ENCODE data around the gene ZNF236. TPM values are rescaled to one million over a fixed set of nuclear protein-coding genes. Genes with fewer than 3 reads are reported as not detected.

The ZNF236 gene
- total RNA-seq, 2 experiments from 2014 or later, result 18.2 to 24.3 TPM

DNA sequence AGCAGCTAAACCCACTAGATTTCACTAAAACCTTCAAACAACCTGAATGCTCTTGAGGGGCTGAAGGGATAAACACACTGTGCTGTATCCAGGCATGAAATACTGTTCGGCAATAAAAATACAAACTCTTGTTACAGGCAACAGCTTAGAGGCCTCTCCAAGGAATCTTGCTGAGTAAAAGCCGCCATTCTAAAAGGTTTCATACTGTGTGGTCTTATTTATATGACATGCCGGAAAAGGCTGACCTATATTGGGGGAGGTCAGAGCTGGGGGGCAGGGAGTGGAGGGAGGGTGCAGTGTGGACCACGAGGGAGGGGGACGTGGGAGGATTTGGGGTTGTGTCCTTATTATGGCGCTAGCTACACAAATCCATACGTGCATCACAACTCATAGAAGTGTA, 174.1 kb downstream of the ZNF236 start:
- ChIA-PET CTCF (interaction anchor here (0.6 to 4.0 kb wide), 3 partner anchors 13 to 215 kb away, joined by 3 to 27 read pairs (median 4); no protein-coding TSS in a partner anchor), POLR2A (no interaction called here)
- Mint-ChIP-seq H3K36me3 (ENCODE audit: low read depth) (no peaks in the 10 kb centered on the region), H3K27ac (no peak overlapping the region), H3K4me1 (ENCODE audit: low read depth) (peaks cover 16% of the 10 kb centered on the region), H3K4me3 (no peak overlapping the region), H3K9me3 (ENCODE audit: insufficient read depth) (no peaks in the 10 kb centered on the region), H3K27me3 (ENCODE audit: low read depth) (peaks cover 18% of the 10 kb centered on the region)
- ATAC-seq, result no peak
- DNase-seq, result no peak

DNA sequence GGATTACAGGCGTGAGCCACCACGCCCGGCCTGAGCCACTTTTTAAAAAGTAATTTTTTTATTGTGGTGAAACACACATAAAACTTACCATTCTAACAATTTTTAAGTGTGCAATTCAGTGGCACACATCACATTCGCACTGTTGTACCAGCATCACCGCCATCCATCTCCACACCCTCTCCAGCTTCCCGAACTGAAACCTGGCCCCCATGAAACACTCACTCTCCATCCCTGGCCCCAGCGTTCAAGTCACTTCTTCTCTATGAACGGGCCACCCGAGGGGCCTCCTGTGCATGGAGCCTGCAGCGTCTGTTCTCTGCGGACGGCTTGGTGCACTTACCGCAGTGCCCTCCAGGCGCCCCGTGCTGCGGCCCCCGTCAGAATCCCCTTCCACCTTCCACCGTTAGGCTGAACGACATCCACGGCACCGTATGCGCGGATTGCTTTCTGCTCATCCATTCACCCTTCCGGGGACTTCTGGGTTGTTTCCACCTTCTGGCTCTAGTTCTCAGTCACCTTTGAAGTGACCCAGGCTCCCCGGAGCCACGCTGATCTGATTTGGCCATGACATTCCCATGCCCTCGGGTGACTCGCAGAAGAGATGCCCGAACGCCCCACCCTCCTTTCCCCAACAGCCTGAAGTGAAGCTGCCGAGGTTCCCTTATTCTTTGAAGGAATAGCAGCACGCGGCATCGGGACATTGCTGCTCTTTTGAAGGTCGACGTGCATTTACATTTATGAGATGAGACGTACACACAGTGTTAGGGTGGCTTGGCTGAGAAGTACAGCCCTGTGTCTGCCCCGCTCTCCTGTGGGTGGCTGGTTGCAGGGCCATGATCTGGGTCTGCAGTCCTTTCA, 175.8 kb downstream of the ZNF236 start:
- DNase-seq (no peak), ATAC-seq (no peak)
- Mint-ChIP-seq H3K4me3 (no peak overlapping the region), H3K9me3 (ENCODE audit: insufficient read depth) (no peaks in the 10 kb centered on the region), H3K36me3 (ENCODE audit: low read depth) (no peaks in the 10 kb centered on the region), H3K27ac (no peak overlapping the region), H3K4me1 (ENCODE audit: low read depth) (peaks cover 18% of the 10 kb centered on the region), H3K27me3 (ENCODE audit: low read depth) (peaks cover 18% of the 10 kb centered on the region)
- CTCF ChIA-PET, result interaction anchor here (1.1 to 7.8 kb wide), 4 partner anchors 14 to 213 kb away, joined by 3 to 78 read pairs (median 18); no protein-coding TSS in a partner anchor
- POLR2A ChIA-PET, result no interaction called here

DNA sequence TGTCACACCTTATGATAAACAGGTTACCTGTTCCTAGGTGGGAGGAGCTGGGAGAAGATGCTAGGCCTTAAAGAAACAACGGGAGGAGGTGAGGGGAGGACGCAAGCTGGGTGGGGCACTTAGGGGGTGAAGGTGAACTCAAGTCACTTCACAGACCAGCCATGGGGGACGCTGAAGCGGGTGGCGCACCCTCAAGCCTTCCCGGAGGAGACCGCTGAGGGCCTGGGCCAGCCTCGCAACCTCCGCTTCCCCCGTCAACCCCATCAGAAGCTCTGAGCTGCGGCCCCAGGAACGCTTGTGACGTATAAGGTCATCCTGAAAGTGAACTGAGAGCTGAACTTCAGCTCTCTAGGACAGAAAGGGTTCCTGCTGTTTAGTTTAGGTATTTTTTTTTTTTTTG, 176.7 kb downstream of the ZNF236 start:
- no peaks in the 10 kb centered on the region for H3K9me3 Mint-ChIP-seq (ENCODE audit: insufficient read depth)
- POLR2A ChIA-PET, result no interaction called here
- H3K27me3 Mint-ChIP-seq (ENCODE audit: low read depth), result peaks cover 14% of the 10 kb centered on the region

DNA sequence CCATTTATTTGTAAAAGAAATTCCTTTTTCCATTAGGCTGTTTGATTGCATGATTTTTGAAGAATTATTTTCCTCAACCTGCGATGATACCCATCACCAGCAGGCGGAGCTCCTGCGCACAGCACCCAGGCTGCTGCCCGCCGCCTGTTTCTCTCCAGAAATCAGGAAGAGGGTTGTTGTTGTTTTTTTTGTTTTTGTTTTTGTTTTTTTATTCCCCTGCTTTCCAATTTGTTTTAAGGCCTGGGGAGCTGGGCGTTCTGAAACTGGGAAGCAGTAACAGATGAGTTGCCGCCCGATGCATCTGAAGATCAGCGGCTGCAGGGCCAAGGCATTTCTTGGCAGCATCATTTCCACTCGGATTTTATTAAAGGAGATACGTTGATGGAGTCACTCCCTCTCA, 178.2 kb downstream of the ZNF236 start:
- ATAC-seq (no peak), DNase-seq (peak; percentile 55)
- CTCF ChIA-PET, result interaction anchor here (0.6 to 7.8 kb wide), 46 partner anchors 10 to 650 kb away, joined by 3 to 78 read pairs (median 5); partner anchors contain the start of gene MBP
- Mint-ChIP-seq H3K27me3 (ENCODE audit: low read depth) (peaks cover 6% of the 10 kb centered on the region), H3K4me1 (ENCODE audit: low read depth) (peaks cover 40% of the 10 kb centered on the region), H3K27ac (no peak overlapping the region), H3K9me3 (ENCODE audit: insufficient read depth) (no peaks in the 10 kb centered on the region), H3K36me3 (ENCODE audit: low read depth) (peaks cover 3% of the 10 kb centered on the region), H3K4me3 (no peak overlapping the region)
- POLR2A ChIA-PET, result interaction anchor here (0.6 to 1.5 kb wide), 5 partner anchors 14 to 279 kb away, joined by 3 to 6 read pairs (median 3); no protein-coding TSS in a partner anchor

More for the DNA sequence above, 176.7 kb downstream of the ZNF236 start:
- DNase-seq (no peak), ATAC-seq (no peak)
- Mint-ChIP-seq H3K36me3 (ENCODE audit: low read depth) (no peaks in the 10 kb centered on the region), H3K4me1 (ENCODE audit: low read depth) (peaks cover 27% of the 10 kb centered on the region), H3K27ac (no peak overlapping the region), H3K4me3 (no peak overlapping the region)
- CTCF ChIA-PET, result interaction anchor here (1.1 to 7.8 kb wide), 11 partner anchors 12 to 651 kb away, joined by 3 to 78 read pairs (median 21); partner anchors contain the start of gene MBP

DNA sequence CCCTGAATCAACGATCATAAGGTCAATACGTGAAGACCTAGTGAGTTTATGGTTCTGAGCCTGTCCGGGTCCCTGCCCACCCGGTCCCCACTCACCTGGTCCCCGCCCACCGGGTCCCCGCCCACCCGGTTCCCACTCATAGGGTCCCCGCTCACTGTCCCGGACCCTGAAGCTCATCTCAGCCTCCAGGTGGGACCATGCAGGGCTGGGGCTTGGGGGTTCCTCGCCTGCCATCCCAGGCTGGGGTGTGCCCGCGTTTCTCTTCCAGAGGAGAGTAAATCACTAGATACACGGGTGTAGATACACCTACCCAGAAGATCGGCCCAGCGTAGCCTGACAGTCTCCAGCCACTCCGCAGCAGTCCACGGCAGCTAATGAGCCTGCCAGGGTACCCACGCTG, 178.7 kb downstream of the ZNF236 start:
- H3K27ac Mint-ChIP-seq, result no peak overlapping the region
- no peak for ATAC-seq
- ChIA-PET CTCF (interaction anchor here (0.6 to 7.8 kb wide), 39 partner anchors 10 to 211 kb away, joined by 3 to 78 read pairs (median 6); partner anchors contain the start of gene MBP), POLR2A (interaction anchor here (0.6 to 1.5 kb wide), 5 partner anchors 14 to 280 kb away, joined by 3 to 6 read pairs (median 3); no protein-coding TSS in a partner anchor)
- peaks cover under 1% of the 10 kb centered on the region for H3K27me3 Mint-ChIP-seq (ENCODE audit: low read depth)
- peaks cover 3% of the 10 kb centered on the region for H3K36me3 Mint-ChIP-seq (ENCODE audit: low read depth)
- H3K4me3 Mint-ChIP-seq, result no peak overlapping the region
- H3K9me3 Mint-ChIP-seq (ENCODE audit: insufficient read depth), result no peaks in the 10 kb centered on the region
- H3K4me1 Mint-ChIP-seq (ENCODE audit: low read depth), result peaks cover 41% of the 10 kb centered on the region
- no peak for DNase-seq

DNA sequence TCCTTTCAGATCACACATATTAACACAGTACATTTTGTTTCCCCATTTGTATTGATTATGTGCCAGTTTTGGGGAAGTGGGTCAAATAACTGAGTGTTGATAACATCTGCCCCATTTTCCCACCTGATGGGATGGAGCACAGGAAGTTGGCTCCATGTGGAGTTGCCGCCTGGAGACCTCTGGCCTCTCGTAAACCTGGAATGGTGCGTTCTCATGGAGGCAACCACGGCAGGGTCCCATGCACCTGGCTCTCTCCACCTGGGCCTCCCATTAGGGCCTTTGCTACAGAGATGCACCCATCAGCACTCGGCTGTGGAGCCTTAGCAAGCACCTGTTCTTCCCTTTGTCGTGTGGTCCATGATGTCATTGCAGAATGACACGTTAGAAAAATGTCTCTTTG, 179.6 kb downstream of the ZNF236 start:
- H3K27ac Mint-ChIP-seq, result no peak overlapping the region
- H3K36me3 Mint-ChIP-seq (ENCODE audit: low read depth), result peaks cover 7% of the 10 kb centered on the region
- peaks cover 44% of the 10 kb centered on the region for H3K4me1 Mint-ChIP-seq (ENCODE audit: low read depth)
- POLR2A ChIA-PET, result no interaction called here
- no peak overlapping the region for H3K4me3 Mint-ChIP-seq
- CTCF ChIA-PET, result interaction anchor here (1.8 to 7.8 kb wide), 4 partner anchors 18 to 210 kb away, joined by 5 to 78 read pairs (median 28); no protein-coding TSS in a partner anchor
- ATAC-seq, result no peak
- no peak for DNase-seq
- no peaks in the 10 kb centered on the region for H3K9me3 Mint-ChIP-seq (ENCODE audit: insufficient read depth)
- H3K27me3 Mint-ChIP-seq (ENCODE audit: low read depth), result no peaks in the 10 kb centered on the region

DNA sequence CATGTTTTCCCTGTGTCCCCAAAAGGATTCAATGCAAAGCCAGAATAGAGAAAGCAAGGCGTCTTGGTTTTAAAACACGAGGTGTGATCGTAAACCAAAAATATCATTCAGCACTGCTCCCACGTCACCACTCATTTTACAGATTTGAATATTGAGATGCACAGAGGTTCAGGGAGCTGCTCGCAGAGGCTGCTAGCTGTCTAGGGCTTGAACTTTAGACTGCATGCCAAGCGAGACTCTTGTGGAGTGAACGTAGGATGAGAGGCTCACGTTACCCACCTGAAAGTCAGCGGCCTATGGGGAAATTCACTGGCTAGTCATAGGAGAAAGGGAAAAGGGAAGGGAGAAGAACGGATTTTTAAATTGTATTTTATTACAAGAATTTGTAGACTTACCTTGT, 180.1 kb downstream of the ZNF236 start:
- CTCF ChIA-PET, result interaction anchor here (1.8 to 7.8 kb wide), 5 partner anchors 11 to 209 kb away, joined by 5 to 78 read pairs (median 6); no protein-coding TSS in a partner anchor
- DNase-seq, result no peak
- Mint-ChIP-seq H3K27me3 (ENCODE audit: low read depth) (no peaks in the 10 kb centered on the region), H3K27ac (no peak overlapping the region), H3K36me3 (ENCODE audit: low read depth) (peaks cover 9% of the 10 kb centered on the region), H3K4me1 (ENCODE audit: low read depth) (peaks cover 46% of the 10 kb centered on the region), H3K4me3 (no peak overlapping the region), H3K9me3 (ENCODE audit: insufficient read depth) (no peaks in the 10 kb centered on the region)
- POLR2A ChIA-PET, result no interaction called here
- no peak for ATAC-seq

DNA sequence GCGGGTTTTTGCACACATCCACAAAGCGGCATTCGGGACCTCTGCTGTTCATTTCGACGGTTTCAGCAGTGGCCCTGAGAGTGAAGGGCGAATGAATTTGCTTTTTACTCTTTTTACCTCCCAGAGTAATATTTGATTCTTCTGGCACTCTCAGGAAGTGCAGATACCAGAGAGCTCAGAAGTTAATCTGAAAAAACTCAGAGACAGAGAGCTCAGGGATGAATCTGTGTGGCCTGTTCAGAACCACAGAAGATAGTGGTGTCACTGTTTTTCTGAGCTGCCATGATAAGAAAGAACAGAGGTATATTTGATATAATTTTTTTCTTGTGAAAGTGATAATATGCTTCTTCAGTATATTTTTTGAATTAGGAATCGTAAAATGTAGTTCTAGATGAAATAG, 181.0 kb downstream of the ZNF236 start:
- Mint-ChIP-seq H3K4me1 (ENCODE audit: low read depth) (peaks cover 46% of the 10 kb centered on the region), H3K9me3 (ENCODE audit: insufficient read depth) (no peaks in the 10 kb centered on the region), H3K27me3 (ENCODE audit: low read depth) (no peaks in the 10 kb centered on the region), H3K4me3 (no peak overlapping the region), H3K27ac (no peak overlapping the region), H3K36me3 (ENCODE audit: low read depth) (peaks cover 9% of the 10 kb centered on the region)
- ATAC-seq (no peak), DNase-seq (no peak)
- ChIA-PET CTCF (interaction anchor here (1.1 to 7.8 kb wide), 7 partner anchors 10 to 208 kb away, joined by 3 to 78 read pairs (median 6); no protein-coding TSS in a partner anchor), POLR2A (no interaction called here)

DNA sequence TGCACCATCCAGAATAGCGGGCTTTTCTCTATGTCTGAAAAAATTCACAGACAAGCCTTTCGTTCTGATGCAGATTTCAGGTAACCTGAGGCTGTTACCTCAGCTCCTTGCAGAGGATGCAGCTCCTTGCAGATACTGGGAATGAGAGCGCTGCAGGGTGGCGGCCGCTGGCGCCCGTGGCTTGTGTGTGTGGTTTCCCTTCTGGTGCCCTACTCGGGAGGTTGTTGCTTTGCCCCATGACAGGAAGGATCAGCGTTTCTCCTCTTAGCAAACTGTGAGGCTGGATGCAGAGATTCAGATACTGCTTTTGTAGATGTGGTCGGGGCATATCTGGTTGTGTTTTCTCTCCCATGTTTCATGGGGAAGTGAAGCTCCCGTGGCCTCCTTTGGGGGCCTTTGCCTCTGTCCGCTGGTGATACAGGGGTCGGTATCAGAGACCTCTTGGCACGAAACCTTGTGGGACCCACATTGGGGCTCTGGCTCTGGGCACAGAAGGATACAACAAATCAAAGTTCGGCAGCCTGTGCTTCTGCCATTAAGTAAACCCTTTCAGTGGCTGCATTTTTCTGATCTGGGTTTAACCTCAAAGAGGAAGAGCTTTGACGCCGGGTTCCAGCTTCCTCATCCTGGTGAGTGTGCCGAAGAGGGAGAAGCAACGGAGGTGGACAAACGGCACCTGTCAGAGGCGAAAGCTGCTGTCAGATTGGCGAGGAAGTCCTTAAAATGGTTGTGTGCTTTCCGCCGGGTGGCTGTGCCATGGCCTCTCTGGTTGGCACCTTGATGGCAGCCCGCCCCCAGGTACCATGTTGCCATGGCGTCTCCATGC, 182.4 kb downstream of the ZNF236 start:
- ChIA-PET POLR2A (interaction anchor here (0.5 to 1.1 kb wide), 4 partner anchors 8 to 157 kb away, joined by 3 to 5 read pairs (median 3); partner anchors contain the start of gene MBP), CTCF (interaction anchor here (0.9 to 7.8 kb wide), 7 partner anchors 8 to 207 kb away, joined by 3 to 78 read pairs (median 6); no protein-coding TSS in a partner anchor)
- Mint-ChIP-seq H3K27me3 (ENCODE audit: low read depth) (no peaks in the 10 kb centered on the region), H3K36me3 (ENCODE audit: low read depth) (peaks cover 11% of the 10 kb centered on the region), H3K27ac (peak overlapping the region; percentile 70), H3K9me3 (ENCODE audit: insufficient read depth) (no peaks in the 10 kb centered on the region), H3K4me3 (peak overlapping the region; percentile 61), H3K4me1 (ENCODE audit: low read depth) (peaks cover 49% of the 10 kb centered on the region)
- ATAC-seq (peak; percentile 49), DNase-seq (peak; percentile 38)

DNA sequence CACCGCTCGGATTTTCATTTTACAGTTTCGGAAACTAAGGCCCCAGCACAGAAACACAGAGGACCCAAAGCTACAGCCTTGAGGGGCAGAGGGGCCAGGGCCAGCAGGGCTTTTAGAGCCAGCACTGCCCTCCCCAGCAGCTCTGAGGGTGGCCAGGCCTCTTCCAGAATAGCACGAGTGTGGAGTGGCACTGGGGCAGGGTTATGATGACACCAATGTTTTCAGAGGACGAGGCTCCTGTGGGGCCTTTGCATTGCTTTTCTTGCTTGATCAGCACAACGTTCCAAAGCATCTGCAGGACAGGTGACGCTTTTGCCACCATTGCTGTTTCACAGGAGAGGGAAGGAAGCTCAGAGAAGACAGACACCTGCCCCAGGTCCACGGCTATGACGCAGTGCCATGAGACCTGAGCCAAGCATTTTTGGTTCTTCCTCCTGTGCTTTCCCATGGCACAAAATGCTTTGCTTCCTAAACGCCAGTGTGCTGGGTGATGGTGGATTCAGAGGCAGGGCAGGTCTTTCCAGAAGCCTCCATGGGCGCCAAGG, 183.4 kb downstream of the ZNF236 start:
- Mint-ChIP-seq H3K27ac (peak overlapping the region; percentile 30), H3K27me3 (ENCODE audit: low read depth) (no peaks in the 10 kb centered on the region), H3K4me3 (no peak overlapping the region), H3K9me3 (ENCODE audit: insufficient read depth) (no peaks in the 10 kb centered on the region), H3K4me1 (ENCODE audit: low read depth) (peaks cover 47% of the 10 kb centered on the region), H3K36me3 (ENCODE audit: low read depth) (peaks cover 16% of the 10 kb centered on the region)
- DNase-seq (no peak), ATAC-seq (no peak)
- ChIA-PET POLR2A (interaction anchor here (0.6 to 1.4 kb wide), 3 partner anchors 49 to 156 kb away, joined by 3 to 5 read pairs (median 3); no protein-coding TSS in a partner anchor), CTCF (interaction anchor here (0.9 to 7.8 kb wide), 4 partner anchors 49 to 206 kb away, joined by 3 to 78 read pairs (median 8); no protein-coding TSS in a partner anchor)

Data from activated CD8-positive, alpha-beta T cell treated with anti-CD3 and anti-CD28 coated beads, Interleukin-2, amount 10 ng/mL, durations not matched to agents 7 days and 5 days (primary cell).